Brain microvascular endothelial cell (primary cell): ENCODE data around the gene CFAP119.

Source experiments
- DNase-seq: peaks from one replicate; pipeline ENCODE4 v3.0.0-alpha.2; 2020
- H3K27ac ChIP-seq: fragments of 250-450 bp; sonication (Bioruptor Pico); 2 replicates; pipeline ENCODE4 v1.5.1; 2020; ENCODE audit warnings: mild to moderate bottlenecking, moderate library complexity
- H3K27me3 ChIP-seq: fragments of 250-450 bp; sonication (Bioruptor Pico); replicated peaks from 2 replicates; pipeline ENCODE4 v1.5.1; 2020; ENCODE audit warnings: mild to moderate bottlenecking
- H3K36me3 ChIP-seq: fragments of 250-450 bp; sonication (Bioruptor Pico); replicated peaks from 2 replicates; pipeline ENCODE4 v1.5.1; 2020; ENCODE audit warnings: mild to moderate bottlenecking
- H3K4me3 ChIP-seq: 2 replicates; pipeline ENCODE4 v1.5.1; 2011; ENCODE audit warnings: low read depth, mild to moderate bottlenecking, control low read depth, low read length, moderate library complexity
- CTCF ChIP-seq: IDR thresholded peaks from 2 replicates; pipeline ENCODE4 v1.5.1; 2011; ENCODE audit warnings: low read depth, mild to moderate bottlenecking, moderate library complexity, low read length, control low read depth, inconsistent platforms; ENCODE audit errors: missing control alignments
- in situ Hi-C: cut with HindIII; loops from 2 replicates; pipeline ENCODE4 v1.10.0; 2017; ENCODE audit warnings: low sequenced_read_pairs, low pct_ligation_motif_present

The CFAP119 gene

GRCh38 chr16:30783280-30784109 is 21.6 kb upstream of the CFAP119 start:
- no peak for DNase-seq
- Histone ChIP-seq H3K27me3 (no peaks in the 10 kb centered on the region), H3K36me3 (peaks cover 24% of the 10 kb centered on the region), H3K4me3 (no peak overlapping the region), H3K27ac (no peak overlapping the region)
- TF ChIP-seq CTCF, result no peak
- in situ Hi-C loops, result loop anchor here (25.0 kb wide), 1 partner anchor 104 kb away; the partner anchor contains the start of genes BCL7C and CTF1

DNA sequence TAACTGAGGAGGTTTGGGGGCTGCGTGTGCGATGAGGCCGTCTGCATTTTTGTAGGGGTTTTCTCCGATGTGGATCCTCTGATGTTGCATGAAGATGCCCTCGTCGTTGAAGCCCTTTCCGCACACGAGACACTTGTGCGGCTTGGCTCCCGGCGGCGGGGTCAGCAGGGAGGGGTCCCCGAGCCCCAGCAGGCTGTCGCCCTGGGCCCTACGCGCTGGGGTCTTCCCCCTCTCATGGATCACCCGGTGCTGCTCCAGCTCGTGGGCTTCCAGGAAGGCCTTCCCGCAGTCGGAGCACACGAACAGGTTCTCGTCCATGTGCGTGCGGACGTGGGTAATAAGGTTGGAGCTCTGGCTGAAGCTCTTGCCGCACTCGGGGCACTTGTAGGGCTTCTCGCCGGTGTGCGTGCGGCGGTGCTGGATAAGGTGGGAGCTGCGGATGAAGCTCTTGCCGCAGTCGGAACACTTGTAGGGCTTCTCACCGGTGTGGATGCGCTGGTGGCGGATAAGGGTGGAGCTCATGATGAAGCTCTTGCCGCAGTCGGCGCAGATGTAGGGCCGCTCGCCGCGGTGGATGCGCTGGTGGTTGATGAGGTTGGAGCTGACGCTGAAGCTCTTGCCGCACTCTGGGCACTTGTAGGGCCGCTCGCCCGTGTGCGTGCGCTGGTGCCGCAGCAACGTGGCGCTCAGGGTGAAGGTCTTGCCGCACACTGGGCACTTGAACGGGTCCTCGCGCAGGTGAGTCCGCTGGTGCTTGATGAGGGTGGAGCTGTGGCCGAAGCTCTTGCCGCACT is 20.8 kb upstream of the CFAP119 start:
- Histone ChIP-seq H3K4me3 (no peak overlapping the region), H3K27ac (no peak overlapping the region), H3K27me3 (no peaks in the 10 kb centered on the region), H3K36me3 (peaks cover 24% of the 10 kb centered on the region)
- in situ Hi-C loops, result loop anchor here (25.0 kb wide), 1 partner anchor 105 kb away; the partner anchor contains the start of genes BCL7C and CTF1
- no peak for DNase-seq
- TF ChIP-seq CTCF, result no peak

DNA sequence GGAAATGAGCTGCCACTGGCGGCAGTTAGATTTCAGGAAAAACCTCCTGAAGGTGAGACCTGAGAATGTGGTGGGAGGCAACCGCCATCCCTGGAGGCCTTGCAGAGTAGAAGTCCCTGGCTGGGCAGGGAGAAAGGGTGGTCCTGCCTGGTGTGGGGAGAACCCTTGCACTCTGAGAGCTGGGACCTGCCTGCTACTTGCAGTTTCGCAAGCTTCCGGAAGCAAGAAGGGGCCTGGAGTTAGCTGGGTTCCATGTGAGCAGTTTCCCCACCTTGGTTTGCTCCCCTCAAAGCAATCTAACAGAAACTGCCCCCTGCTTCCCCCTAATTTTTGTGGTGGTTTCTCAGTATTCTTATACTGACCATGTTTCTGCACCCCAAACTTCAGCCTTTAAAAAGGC is 18.7 kb upstream of the CFAP119 start:
- in situ Hi-C loops, result loop anchor here (25.0 kb wide), 1 partner anchor 107 kb away; the partner anchor contains the start of genes BCL7C and CTF1
- no peak overlapping the region for H3K27ac ChIP-seq
- H3K36me3 ChIP-seq, result peaks cover 24% of the 10 kb centered on the region
- H3K27me3 ChIP-seq, result no peaks in the 10 kb centered on the region
- no peak overlapping the region for H3K4me3 ChIP-seq
- TF ChIP-seq CTCF, result no peak
- DNase-seq, result no peak

DNA sequence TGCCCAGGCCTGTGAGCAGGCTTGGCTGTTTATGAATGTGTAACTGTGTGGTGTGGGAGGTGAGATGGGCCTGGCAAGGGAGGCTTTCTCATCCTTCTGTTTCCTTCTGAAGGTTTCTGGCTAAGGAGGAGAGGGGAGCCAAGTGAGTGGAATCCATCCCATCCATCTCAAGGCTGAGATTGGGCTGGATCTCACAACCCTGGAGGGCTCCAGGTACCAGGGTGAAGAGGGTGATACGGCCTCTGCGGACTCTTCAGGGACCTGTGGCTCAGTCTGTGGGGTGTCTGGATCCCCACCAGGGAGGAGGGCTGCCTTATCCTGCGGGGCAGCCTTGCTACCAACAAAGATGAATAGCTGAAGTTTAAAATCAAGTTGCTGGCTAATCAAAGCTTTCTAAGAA is 18.2 kb upstream of the CFAP119 start:
- no peak for DNase-seq
- H3K36me3 ChIP-seq, result peaks cover 24% of the 10 kb centered on the region
- no peaks in the 10 kb centered on the region for H3K27me3 ChIP-seq
- TF ChIP-seq CTCF, result no peak
- no peak overlapping the region for H3K4me3 ChIP-seq
- in situ Hi-C loops, result loop anchor here (25.0 kb wide), 1 partner anchor 107 kb away; the partner anchor contains the start of genes BCL7C and CTF1
- H3K27ac ChIP-seq, result no peak overlapping the region

DNA sequence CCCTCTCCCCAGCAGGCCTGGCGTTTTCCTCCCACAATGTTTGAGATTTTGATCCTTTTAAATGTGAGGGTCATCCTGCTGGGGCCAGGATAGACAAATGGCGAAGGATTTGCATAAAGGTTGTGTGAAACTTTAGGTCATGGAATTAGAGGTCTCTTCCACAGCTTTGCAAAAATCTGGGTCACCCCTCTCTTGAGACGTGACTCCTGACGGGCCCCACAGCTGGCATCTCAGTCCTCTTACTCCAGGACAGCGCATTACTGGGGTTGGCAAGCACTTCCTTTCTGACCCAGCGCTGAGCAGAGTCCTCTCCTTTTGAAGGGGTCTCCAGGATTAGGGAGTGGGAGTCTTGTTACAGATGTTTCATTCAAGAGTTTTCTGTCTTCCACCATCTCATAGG is 17.7 kb upstream of the CFAP119 start:
- no peak for DNase-seq
- TF ChIP-seq CTCF, result no peak
- in situ Hi-C loops, result loop anchor here (25.0 kb wide), 1 partner anchor 108 kb away; the partner anchor contains the start of genes BCL7C and CTF1
- H3K27me3 ChIP-seq, result no peaks in the 10 kb centered on the region
- H3K27ac ChIP-seq, result no peak overlapping the region
- no peak overlapping the region for H3K4me3 ChIP-seq
- H3K36me3 ChIP-seq, result peaks cover 27% of the 10 kb centered on the region
